GM19238 (cell line): ENCODE data around the gene TTC9B.

Source experiments
- DNase-seq: peaks from one replicate; pipeline ENCODE4 v3.0.0; 2011; ENCODE audit warnings: low spot score; ENCODE audit not compliant: insufficient read length

Gene TTC9B

DNA sequence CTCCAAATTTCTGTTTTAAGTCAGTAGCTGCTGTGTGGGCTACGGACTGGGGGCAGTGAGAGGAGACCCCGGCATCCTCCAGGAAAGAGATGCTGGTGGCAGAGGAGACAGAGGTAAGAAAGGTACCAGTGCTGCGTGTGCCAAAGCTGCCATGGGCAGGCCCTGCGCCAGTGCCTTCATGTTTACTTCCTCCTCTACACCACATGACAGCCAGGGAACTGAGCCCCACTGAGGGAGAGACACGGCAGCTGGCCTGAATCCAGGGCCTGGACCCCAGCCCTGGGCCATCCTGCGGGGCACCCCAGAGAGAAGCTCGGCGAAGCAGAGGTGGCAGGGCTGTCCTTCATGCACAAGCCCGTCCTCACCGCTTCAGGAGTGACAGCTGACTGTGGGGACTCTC, 31.0 kb upstream of the TTC9B start:
- DNase-seq = no peak

- DNase-seq = no peak
These were observed 29.6 kb upstream of the TTC9B start for GRCh38 chr19:40247735-40248262.

GRCh38 chr19:40247178-40247577, 29.0 kb upstream of the TTC9B start:
- no peak for DNase-seq

GRCh38 chr19:40246292-40247073, 28.3 kb upstream of the TTC9B start:
- no peak for DNase-seq

- DNase-seq = no peak
These were observed 27.4 kb upstream of the TTC9B start for GRCh38 chr19:40245506-40246128.

DNA sequence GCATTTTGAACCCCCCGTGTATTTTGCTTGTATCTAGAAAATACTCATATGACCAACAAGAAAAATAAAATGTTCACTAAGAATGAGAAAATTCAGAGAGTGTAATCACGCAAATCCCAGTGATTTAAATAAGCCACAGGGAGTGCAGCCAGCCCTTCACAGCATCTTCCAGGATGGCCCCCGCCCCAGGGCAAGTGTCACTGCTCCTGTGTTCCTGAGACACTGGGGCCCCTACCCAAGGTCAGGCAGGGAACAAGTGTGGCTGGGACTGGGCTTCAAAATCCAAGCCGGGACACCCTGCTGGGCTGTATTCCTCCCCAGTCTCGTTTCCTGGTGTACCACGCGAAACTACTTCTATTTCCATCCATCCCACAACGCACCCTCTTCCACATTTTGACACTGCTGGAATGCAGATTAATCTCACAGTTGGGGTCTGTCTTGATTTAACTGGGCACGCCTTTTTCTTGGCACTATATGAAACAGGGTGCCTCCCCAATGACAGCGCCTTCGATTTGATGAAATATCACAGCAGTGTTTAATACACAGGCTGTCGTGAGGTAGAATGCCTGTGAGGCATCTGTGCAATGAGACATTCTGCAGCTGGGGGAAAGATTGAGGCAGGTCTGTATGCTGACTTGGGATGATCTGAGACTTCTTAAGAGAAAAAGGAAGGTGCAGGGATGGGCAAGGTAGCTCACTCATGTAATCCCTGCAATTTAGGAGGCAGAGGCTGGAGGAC, 26.6 kb upstream of the TTC9B start:
- DNase-seq = no peak

- no peak for DNase-seq
These were observed 25.0 kb upstream of the TTC9B start for GRCh38 chr19:40243181-40243580.

DNA sequence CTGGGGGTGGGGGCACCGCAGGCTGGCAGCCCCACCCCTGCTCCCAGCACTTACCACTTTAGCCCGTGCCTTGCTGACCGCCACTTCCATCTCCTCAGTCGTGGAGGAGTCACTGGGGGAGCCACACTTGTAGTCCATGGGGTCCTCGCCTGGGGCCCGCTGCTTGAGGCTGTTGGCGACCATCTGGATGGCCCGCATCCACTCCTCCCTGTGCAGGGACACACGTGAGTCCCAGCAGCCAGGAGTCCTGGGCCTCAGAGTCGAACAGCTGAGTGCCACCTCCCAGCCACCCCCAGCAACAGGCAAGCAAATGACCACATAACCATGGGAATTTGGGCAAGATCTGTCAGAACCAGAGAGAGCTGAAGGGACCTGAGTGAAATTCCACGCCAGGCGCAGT, 24.3 kb upstream of the TTC9B start:
- no peak for DNase-seq

- DNase-seq = no peak
These were observed 23.7 kb upstream of the TTC9B start for GRCh38 chr19:40241809-40242384.

DNA sequence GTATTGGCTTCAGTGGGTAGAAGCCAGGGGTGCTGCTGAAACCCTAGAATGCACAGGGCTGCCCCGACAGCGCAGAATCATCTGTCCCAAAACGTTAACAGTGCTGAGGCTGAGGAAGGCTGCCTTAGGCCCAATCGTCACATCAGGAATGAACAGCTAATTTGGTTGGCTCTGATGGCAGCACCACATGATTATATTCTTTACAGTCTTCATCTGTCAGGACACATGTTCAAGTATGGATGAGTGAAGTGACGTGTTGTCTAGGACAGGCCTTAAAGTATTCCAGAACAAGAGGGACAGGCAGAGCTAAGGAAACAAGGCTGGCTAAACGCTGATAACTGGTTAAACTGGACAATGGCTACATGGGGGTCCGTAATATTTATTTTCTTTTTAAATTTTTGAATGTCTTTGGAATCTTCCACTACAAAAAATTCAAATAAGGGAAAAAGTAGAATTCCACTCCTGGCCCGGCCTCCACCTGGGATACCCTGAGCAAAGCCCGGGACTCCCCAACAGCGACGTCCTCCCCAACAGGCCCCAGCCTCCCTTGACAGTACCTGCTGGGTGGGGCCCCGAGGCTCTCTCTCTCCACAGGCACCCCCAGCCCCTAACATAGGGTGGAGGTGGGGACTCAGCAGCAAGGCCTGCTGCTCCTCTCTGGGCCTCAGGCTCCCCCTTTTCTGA, 23.1 kb upstream of the TTC9B start:
- no peak for DNase-seq

- DNase-seq = no peak
These were observed 22.1 kb upstream of the TTC9B start for GRCh38 chr19:40240332-40240731.

DNA sequence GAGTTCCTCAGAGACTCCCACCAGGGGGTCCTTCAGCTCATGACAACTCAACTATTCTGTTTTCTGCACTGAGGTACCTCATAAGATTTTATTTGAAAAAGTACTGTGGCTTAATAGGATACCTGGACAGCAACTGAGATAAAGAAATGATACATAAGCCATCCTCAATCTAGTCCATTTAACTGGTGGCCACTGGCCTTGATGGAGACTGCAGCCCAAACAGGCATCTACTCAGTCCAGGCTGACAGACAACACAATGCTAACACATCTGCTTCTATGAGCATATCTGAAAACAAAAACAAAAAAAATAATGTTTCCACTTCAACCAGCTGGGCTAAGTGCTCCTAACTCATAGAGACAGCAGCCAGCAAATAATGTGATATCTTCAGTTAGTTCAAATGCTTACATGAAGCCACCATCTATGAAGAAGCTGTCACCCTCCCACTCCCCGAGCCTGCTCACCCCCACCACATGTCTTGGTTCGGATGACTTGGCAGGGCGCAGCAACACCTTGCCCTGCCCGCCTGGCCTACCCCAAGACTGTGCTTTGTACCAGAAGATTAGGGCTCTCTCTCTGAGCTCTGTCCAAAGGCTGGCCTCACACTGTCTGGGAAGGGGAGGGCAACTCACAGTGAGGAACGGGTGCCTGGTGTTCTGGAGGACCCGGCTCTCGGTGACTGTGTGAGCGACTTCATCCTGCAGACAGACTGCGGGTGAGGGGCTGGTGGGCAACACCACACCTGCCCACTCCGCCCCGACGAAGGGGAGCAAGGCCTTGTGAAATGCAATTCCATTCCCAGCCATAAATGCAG, 21.4 kb upstream of the TTC9B start:
- DNase-seq = no peak

DNA sequence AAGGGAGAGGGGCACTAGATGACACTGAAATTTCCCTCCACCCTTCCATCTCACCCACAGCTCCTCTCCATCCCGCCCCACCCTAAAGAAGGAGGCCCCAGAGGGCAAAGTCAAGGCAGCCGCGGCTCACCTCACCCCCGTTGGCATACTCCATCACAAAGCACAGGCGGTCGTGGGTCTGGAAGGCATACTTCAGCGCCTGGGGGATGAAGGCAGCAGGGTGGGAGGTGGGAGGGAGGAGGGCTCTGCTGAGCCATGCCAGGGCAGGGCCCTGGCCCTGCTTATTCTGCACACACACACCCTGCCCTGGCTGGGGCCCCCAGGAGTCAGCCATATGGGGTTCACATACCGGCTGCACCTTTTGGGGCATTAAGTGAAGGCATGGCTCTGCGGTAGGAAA, 20.6 kb upstream of the TTC9B start:
- DNase-seq = no peak

DNA sequence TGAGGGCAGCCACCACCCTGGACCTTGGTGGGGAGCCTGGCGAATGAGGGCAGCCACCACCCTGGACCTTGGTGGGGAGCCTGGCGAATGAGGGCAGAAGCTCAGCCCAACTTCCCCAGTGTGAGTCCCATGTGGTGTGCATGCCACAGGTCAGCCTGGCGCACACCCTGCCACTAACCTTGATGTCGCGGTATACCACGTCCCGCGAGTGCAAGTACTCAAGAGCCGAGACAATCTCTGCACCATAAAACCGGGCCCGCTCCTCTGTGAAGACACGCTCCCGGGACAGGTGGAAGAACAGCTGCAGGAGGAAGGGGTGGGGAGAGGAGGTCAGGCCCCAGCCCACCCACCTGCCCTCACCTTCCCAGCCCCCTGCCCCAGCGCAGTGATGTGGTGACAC, 19.6 kb upstream of the TTC9B start:
- DNase-seq = no peak

- DNase-seq = no peak
These were observed 18.2 kb upstream of the TTC9B start for GRCh38 chr19:40236366-40236765.

DNA sequence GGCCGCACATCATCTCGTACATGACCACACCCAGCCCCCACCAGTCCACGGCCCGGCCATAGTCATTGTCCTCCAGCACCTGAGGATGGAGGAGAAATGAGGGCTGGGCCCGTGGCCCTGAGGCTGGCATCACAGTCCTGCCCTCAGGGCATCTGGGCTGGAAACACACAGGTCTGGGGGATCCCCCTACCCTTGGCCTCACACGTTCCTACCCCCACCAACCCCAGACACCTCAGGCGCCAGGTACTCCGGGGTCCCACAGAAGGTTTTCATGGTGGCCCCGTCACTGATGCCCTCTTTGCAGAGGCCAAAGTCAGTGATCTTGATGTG, 17.8 kb upstream of the TTC9B start:
- no peak for DNase-seq

DNA sequence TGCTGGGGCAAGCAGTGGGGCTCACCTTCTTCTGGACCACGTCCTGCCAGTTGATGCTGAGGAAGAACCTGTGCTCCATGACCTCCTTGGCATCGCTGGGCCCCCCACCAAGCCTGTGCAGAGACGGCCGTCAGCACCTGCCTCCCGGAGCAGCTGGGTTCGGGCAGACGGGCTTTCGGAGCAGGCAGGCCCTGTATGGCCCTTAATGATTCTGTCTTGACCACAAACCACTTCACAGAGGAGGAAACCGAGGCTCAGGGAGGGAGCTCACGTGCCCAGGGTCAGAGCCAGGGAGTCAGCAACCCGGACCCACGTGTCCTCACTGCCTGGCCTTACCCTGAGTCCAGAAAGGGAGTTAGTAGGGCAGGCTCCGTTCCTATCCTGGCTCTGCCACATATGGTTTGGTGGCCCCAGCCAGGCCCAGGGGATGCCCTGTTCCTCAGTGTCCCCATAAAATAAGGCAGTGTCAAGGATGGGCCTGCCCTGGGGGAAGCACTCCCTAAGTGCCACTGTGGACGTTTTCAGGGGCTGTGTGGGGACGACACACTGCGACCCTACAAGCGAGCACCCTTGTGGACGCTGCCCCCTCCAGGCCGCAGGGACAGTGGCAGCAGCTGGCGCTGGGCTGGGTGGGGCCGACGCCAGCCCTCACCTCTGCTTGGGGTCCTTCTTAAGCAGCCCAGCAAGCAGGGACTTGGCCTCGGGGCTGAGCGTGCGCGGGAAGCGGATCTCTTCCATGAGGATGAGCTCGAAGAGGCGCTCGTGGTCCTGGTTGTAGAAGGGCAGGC, 17.2 kb upstream of the TTC9B start:
- no peak for DNase-seq

GRCh38 chr19:40234429-40235237, 16.4 kb upstream of the TTC9B start:
- no peak for DNase-seq

- DNase-seq = no peak
These were observed 15.7 kb upstream of the TTC9B start for GRCh38 chr19:40233811-40234389.
